Measurements from ENCODE around the gene KCNK13. TPM values are rescaled to one million over a fixed set of nuclear protein-coding genes. Genes with fewer than 3 reads are reported as not detected.

The KCNK13 gene
- total RNA-seq (not detected in 2 replicates), polyA plus RNA-seq (not detected in 2 replicates), polyA minus RNA-seq (ENCODE audit: low replicate concordance) (not detected in 2 replicates)
- not detected in 2 replicates for polyA plus RNA-seq (2012)

DNA sequence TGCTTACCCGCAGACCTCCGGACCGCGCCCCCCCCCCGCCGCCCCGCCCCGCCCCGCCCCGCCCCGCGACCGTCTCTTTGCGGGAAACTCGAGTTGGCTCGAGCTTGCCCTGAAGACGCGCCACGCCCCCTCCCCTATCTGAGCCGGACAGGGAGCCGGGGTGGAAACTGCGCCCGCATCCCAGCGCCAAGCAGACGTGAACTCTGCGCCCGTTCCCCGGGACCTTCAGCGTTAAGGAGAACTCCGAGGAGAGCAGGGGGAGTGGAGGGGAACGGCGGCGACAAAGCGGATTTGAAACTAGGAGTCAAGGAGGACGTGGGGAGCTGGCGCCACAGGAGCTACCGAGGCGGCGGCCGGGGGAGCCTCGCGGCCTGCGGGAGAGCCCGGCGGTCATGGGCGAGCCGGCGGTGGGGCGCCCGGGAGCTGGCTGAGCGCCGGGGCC lies at the start of gene KCNK13:
Gene KCNK13, plus strand, starts transcription at position 310 of the 442 bp plus-strand sequence. CDS start 212 bp downstream, outside the sequence.
- Histone ChIP-seq H3K36me3 (ENCODE audit: control insufficient read depth, insufficient read depth, low read length) (no peaks in the 10 kb centered on the region), H3K27ac (ENCODE audit: insufficient read depth, low read length) (no peak within 1 kb of the TSS), H4K20me1 (ENCODE audit: control insufficient read depth, extremely low read depth, insufficient read depth, low read length) (no peaks in the 10 kb centered on the region), H3K9ac (ENCODE audit: insufficient read depth, low read length) (no peak within 1 kb of the TSS), H3K4me2 (ENCODE audit: extremely low read depth, insufficient read depth, low read length) (peak within 1 kb of the TSS; percentile 81), H3K79me2 (ENCODE audit: control insufficient read depth, insufficient read depth, low read length) (no peaks in the 10 kb centered on the region), H3K4me1 (ENCODE audit: control insufficient read depth, extremely low read depth, insufficient read depth, low read length) (no peaks in the 10 kb centered on the region), H2AFZ (ENCODE audit: low read length) (no peak within 1 kb of the TSS), H3K27me3 (ENCODE audit: control insufficient read depth, insufficient read depth, low read length) (peaks cover 42% of the 10 kb centered on the region), H3K4me3 (replicated peaks in 1 of 4; ENCODE audit: control extremely low read depth in 1 of 4, insufficient read depth in 1 of 4, low read depth in 3 of 4, low read length in 4 of 4) (peak within 1 kb of the TSS; percentile 11 to 54 (median 32)), H3K9me3 (ENCODE audit: control insufficient read depth, insufficient read depth, low read depth, low read length) (no peaks in the 10 kb centered on the region)
- no peak for TF ChIP-seq EZH2 (IDR thresholded peaks at IDR 0.05; ENCODE audit: low read length, missing control alignments)
- TF ChIP-seq, protein P1, sequence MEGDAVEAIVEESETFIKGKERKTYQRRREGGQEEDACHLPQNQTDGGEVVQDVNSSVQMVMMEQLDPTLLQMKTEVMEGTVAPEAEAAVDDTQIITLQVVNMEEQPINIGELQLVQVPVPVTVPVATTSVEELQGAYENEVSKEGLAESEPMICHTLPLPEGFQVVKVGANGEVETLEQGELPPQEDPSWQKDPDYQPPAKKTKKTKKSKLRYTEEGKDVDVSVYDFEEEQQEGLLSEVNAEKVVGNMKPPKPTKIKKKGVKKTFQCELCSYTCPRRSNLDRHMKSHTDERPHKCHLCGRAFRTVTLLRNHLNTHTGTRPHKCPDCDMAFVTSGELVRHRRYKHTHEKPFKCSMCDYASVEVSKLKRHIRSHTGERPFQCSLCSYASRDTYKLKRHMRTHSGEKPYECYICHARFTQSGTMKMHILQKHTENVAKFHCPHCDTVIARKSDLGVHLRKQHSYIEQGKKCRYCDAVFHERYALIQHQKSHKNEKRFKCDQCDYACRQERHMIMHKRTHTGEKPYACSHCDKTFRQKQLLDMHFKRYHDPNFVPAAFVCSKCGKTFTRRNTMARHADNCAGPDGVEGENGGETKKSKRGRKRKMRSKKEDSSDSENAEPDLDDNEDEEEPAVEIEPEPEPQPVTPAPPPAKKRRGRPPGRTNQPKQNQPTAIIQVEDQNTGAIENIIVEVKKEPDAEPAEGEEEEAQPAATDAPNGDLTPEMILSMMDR (conservative IDR thresholded peaks at IDR 0.05 in 1 of 2, IDR thresholded peaks at IDR 0.05 in 1 of 2; ENCODE audit: low read depth in 1 of 2, low read length in 2 of 2): no peak
- DNase-seq (ENCODE audit: low read depth in 2 of 2): no peak

DNA sequence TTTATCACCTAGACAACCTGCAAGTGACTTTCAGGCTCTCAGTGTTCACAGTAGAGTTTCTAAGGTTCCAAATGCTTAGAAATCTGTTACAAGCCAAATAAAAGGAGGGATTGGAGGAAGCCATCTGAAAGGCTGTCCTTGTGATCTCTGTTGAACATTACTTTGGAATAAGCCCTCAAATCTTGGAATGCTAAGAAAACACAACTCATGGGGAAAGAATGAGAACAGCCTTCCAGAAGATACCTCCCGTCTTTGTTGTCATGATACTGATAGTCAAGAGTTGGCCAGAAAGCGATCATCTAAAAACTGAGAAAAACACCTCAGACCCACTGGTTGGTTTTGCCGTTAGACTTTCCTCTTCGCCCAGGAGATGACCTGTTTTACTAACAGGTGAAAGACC lies 44.4 kb upstream of the KCNK13 start:
- TF ChIP-seq EZH2 (IDR thresholded peaks at IDR 0.05; ENCODE audit: low read length, missing control alignments): no peak
- peak in 1 of 2 donors; percentile 67 for DNase-seq (ENCODE audit: low read depth in 2 of 2)
- H3K9me3 ChIP-seq (ENCODE audit: control insufficient read depth, insufficient read depth, low read depth, low read length): no peaks in the 10 kb centered on the region
- no peaks in the 10 kb centered on the region for H4K20me1 ChIP-seq (ENCODE audit: control insufficient read depth, extremely low read depth, insufficient read depth, low read length)
- no peaks in the 10 kb centered on the region for H3K27me3 ChIP-seq (ENCODE audit: control insufficient read depth, insufficient read depth, low read length)
- H3K4me1 ChIP-seq (ENCODE audit: control insufficient read depth, extremely low read depth, insufficient read depth, low read length): no peaks in the 10 kb centered on the region
- no peak overlapping the region for H2AFZ ChIP-seq (ENCODE audit: low read length)
- no peak overlapping the region for H3K4me3 ChIP-seq (replicated peaks in 1 of 4; ENCODE audit: control extremely low read depth in 1 of 4, insufficient read depth in 1 of 4, low read depth in 3 of 4, low read length in 4 of 4)
- peaks cover 6% of the 10 kb centered on the region for H3K36me3 ChIP-seq (ENCODE audit: control insufficient read depth, insufficient read depth, low read length)
- H3K27ac ChIP-seq (ENCODE audit: insufficient read depth, low read length): no peak overlapping the region
- H3K9ac ChIP-seq (ENCODE audit: insufficient read depth, low read length): no peak overlapping the region
- no peaks in the 10 kb centered on the region for H3K79me2 ChIP-seq (ENCODE audit: control insufficient read depth, insufficient read depth, low read length)
- no peak overlapping the region for H3K4me2 ChIP-seq (ENCODE audit: extremely low read depth, insufficient read depth, low read length)

DNA sequence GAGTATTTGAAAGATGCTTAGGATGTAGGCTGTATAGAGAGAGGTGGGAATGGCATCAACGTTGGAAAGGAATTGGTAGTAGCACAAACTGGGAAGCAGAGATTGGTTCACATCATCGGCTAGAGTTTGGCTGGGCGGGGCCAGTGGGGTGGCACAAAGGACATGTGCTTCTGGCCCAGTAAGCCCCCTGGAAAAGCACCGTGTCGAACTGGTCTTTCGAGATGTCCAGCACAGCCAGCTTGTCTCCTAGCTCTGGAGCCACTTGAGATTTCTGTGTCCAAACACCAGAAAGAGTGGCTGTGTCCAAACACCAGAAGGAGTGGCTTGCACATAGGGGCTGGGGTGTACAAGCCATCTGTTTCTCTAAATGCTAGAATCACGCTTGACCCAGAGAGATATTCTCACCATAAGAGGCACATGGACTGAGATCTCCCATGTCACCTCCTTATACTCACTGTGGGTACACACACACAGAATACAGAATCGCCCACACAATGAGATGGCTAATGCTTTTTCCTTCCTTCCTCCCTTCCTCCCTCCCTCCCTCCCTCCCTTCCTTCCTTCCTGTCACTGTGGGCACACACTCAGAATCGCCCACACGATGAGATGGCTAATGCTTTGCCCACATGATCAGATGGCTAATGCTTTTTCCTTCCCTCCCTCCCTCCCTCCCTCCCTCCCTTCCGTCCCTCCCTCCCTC lies 41.8 kb upstream of the KCNK13 start:
- no peak for TF ChIP-seq EZH2 (IDR thresholded peaks at IDR 0.05; ENCODE audit: low read length, missing control alignments)
- TF ChIP-seq, protein P1 (conservative IDR thresholded peaks at IDR 0.05 in 1 of 2, IDR thresholded peaks at IDR 0.05 in 1 of 2; ENCODE audit: low read depth in 1 of 2, low read length in 2 of 2): no peak
- DNase-seq (ENCODE audit: low read depth in 2 of 2): no peak
- Histone ChIP-seq H4K20me1 (ENCODE audit: control insufficient read depth, extremely low read depth, insufficient read depth, low read length) (no peaks in the 10 kb centered on the region), H3K4me3 (replicated peaks in 1 of 4; ENCODE audit: control extremely low read depth in 1 of 4, insufficient read depth in 1 of 4, low read depth in 3 of 4, low read length in 4 of 4) (no peak overlapping the region), H3K36me3 (ENCODE audit: control insufficient read depth, insufficient read depth, low read length) (peaks cover 6% of the 10 kb centered on the region), H3K4me1 (ENCODE audit: control insufficient read depth, extremely low read depth, insufficient read depth, low read length) (no peaks in the 10 kb centered on the region), H3K9ac (ENCODE audit: insufficient read depth, low read length) (no peak overlapping the region), H3K27ac (ENCODE audit: insufficient read depth, low read length) (no peak overlapping the region), H3K27me3 (ENCODE audit: control insufficient read depth, insufficient read depth, low read length) (no peaks in the 10 kb centered on the region), H3K79me2 (ENCODE audit: control insufficient read depth, insufficient read depth, low read length) (no peaks in the 10 kb centered on the region), H3K4me2 (ENCODE audit: extremely low read depth, insufficient read depth, low read length) (no peak overlapping the region), H2AFZ (ENCODE audit: low read length) (no peak overlapping the region), H3K9me3 (ENCODE audit: control insufficient read depth, insufficient read depth, low read depth, low read length) (no peaks in the 10 kb centered on the region)

All from fibroblast of lung (primary cell).